NCI-H2081 (cell line): ENCODE results near the gene JUN.
A peak's percentile ranks its signal among the peaks of the same experiment; 100 is the strongest.

Experiments used
- DNase-seq, 2 experiments: peaks; one replicate each; lab custom pipeline; 2025; lab: John Stamatoyannopoulos, UW

JUN gene

GRCh38 chr1:58783993-58784757 lies at the start of gene JUN:
Gene JUN, minus strand, starts transcription at chr1:58784047. Its CDS starts 977 bp downstream, at chr1:58783070.
- peak; percentile 98 to 99 for DNase-seq

- no peak for DNase-seq
These were observed 49.3 kb upstream of the JUN start for GRCh38 chr1:58833166-58833565.

DNA sequence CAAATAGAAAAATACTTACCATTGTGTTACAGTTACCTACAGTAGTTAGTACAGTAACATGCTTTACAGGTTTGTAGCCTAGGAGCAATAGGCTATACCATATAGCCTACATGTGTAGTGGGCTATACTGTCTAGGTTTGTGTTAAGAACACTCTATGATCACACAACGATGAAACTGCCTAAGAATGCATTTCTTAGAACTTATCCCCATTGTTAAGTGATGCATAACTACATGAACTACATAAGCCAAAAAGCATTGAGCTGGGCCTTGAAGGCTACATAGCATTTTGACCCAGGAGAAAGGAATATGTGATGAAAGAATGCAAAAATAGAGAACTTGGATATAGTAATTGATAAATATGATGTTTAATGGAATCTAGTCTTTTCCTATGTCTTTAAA lies 46.4 kb upstream of the JUN start:
- no peak for DNase-seq

- no peak for DNase-seq
These were observed 46.0 kb upstream of the JUN start for GRCh38 chr1:58829866-58830265.

DNA sequence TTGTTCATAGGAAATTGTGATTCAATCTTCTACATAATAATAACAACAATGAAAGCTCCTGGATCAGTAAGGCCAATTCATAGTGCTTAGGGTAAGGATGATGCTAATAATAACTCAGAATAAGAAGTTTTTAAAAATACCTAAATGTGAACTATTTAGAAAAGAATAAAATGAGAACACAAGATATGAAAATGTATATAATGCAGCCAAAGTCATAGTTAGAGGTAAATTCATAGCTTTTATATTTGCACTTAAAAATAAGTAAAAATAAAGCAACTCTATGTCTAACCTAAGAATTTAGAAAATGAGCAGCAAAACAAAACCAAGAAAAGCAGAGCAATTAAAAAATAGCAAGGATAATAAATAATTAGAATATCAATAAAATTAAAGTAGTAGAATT lies 43.5 kb upstream of the JUN start:
- DNase-seq: no peak

- no peak for DNase-seq
These were observed 41.0 kb upstream of the JUN start for GRCh38 chr1:58824753-58825389.

DNA sequence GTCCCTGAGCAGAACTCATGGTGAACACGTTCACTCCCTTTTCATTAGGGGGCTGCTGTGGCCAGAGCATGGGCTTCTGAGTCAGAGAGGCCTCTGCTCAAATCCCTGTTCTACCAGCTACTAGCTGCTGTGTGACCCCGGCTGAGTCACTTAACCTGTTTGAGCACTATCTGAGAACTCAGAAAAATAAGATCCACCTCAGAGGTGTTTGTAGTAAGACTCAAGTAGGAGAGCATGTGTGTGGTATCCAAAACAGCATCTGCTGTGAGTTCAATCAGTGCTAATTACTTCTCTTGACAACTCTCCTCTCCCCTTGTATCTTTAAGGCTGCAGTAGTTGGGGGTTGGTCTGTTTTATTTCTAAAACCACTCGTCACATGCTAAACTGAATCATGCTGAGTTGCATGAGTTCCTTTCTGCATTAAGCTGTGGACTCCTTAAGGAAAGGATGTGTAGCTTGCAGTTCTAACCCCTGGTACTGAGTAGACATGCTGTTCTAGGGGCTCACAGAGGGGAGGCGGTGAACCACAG lies 39.7 kb upstream of the JUN start:
- DNase-seq: no peak

DNA sequence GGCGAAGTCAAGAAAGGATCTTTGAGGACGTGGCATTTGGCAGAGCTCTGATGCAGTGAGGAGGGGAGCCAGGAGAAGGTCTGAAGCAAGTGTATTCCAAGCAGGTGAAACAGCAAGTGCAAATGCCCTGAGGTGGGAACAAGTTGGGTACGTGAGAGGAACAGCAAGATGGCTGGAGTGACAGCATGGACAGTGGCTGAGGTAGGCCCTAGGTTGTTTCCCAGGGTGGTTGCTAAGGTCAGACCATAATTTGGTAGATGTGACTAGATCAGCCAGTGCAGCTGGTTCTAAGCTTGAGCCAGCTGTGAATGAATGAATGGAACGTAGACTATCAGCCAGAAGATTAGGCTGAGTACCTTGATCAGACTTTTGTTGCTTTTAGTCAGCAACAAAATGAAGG lies 37.5 kb upstream of the JUN start:
- no peak for DNase-seq

DNA sequence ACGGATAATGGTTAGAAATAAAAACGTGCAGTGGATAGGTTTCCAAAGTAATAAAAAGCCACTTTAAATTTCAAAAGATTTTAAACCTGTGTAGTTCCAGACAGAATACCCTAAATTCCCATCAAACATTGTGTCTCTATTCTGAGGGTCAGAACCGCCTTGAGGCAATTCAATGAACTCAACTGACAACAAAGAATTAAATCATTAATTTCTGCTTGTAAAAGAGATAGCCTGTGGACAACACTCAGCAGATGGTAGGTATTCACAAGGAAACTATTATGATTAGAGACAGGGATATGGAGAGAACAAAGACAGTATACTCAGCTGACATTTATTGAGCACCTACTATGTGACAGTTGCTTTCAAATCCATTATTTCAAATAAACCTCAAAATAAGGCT lies 35.1 kb upstream of the JUN start:
- no peak for DNase-seq

DNA sequence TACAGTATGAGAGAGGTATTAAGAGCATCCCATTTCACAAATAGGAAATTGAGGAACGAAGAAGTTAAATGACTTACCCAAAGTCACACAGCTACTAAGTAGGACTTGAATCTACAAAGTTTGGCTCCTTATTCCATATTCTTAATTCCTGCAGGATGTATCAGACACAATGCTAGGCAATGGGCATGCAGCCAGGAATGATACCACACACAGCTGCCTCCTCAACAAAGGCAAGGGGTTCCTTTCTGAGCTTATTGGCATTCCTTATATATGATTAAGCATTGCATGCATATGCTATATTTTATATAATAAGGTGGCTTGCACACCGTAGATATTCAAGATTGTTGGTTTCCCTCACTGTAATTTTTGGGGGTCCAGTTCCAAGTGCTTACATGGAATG lies 34.2 kb upstream of the JUN start:
- peak in 1 of 2 experiments; percentile 28 for DNase-seq

- DNase-seq: no peak
These were observed 32.9 kb upstream of the JUN start for GRCh38 chr1:58816747-58817221.

GRCh38 chr1:58816072-58816746 lies 32.4 kb upstream of the JUN start:
- peak; percentile 82 to 87 for DNase-seq

DNA sequence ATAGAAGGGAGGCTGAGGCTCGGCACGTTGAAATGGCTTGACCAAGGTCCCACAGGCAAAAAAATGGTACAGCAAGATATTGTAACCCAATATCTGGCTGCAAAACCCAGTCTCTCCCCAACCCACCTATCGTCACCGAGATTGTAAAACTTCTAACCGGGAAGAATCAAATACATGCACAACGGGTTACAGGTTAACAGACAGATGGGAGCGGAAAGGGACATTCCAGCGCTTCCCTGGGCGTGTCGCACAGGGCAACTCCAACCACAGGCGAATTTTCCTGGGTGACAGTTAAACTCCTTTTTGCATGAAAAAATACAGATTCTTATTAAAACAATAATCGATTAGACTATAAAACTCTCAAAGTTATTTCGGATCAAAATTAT lies 31.8 kb upstream of the JUN start:
- DNase-seq: no peak

GRCh38 chr1:58815069-58815685 lies 31.3 kb upstream of the JUN start:
- DNase-seq: no peak

- DNase-seq: no peak
These were observed 30.6 kb upstream of the JUN start for GRCh38 chr1:58814251-58815068.

GRCh38 chr1:58813801-58814200 lies 30.0 kb upstream of the JUN start:
- no peak for DNase-seq

- no peak for DNase-seq
These were observed 29.5 kb upstream of the JUN start for GRCh38 chr1:58813361-58813760.

DNA sequence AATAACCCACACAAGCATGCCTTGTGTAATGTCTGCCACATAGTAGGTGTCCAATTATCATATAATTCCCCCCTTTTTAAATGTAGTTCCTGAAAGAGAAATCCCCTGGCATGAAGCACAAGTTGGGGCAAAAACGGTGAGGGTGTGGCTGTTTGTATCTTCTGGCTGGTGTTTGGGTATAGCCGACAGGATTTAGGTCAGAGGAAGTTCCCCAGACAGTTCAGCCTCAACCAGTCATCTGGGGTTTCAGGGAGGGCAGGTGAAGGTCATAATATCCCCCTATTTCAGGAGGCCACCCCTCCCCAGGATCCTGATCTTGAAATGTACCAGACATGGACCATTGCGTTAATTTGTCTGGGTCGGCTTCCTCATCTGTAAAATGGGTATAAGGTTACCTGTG lies 29.1 kb upstream of the JUN start:
- DNase-seq: no peak

- no peak for DNase-seq
These were observed 28.6 kb upstream of the JUN start for GRCh38 chr1:58812468-58812867.

DNA sequence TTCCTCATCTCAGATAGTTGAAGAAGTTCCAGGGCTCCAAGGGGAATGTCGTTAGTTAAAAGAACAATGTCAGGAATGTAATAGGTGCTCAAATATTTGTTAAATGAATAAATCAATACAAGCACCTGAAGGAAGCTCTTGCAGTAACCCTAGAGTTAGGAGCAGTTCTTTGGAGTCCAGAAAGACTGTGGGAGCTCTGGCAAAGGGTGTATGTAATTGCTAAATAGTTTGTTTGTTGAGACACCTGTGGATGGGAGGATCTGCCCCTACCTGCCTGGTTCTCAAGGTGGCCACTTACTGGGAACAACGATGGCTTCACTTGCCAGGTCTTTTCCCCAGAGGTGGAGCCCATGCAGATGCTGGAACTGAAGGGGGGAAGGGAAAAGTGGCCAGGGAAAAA lies 27.5 kb upstream of the JUN start:
- no peak for DNase-seq

- no peak for DNase-seq
These were observed 25.6 kb upstream of the JUN start for GRCh38 chr1:58809325-58810010.
